MM.1S (cell line): ENCODE results near the gene DACH1.

ENCODE experiments used
- DNase-seq: peaks from one replicate; pipeline ENCODE4 v3.0.0-alpha.2; 2015
- H2AFZ ChIP-seq: fragments of 300-600 bp; sonication (generic); 2 replicates; pipeline ENCODE4 v1.6.0; 2016; ENCODE audit warnings: antibody characterized with exemption, low read length
- H3F3A ChIP-seq: fragments of 300-600 bp; sonication (generic); 2 replicates; pipeline ENCODE4 v1.6.1; 2016; ENCODE audit warnings: mild to moderate bottlenecking, antibody characterized with exemption, low read length, moderate library complexity, mixed read lengths; ENCODE audit not compliant: insufficient read depth
- H3K27ac ChIP-seq: fragments of 300-600 bp; sonication (generic); 2 replicates; pipeline ENCODE4 v1.5.1; 2016; ENCODE audit warnings: mild to moderate bottlenecking, low read length
- H3K27me3 ChIP-seq: fragments of 300-600 bp; sonication (generic); replicated peaks from 2 replicates; pipeline ENCODE4 v1.6.0; 2016; ENCODE audit warnings: low read length; ENCODE audit not compliant: insufficient read depth
- H3K36me3 ChIP-seq: fragments of 300-600 bp; sonication (generic); replicated peaks from 2 replicates; pipeline ENCODE4 v1.6.1; 2016; ENCODE audit warnings: mild to moderate bottlenecking, low read length, mixed read lengths; ENCODE audit not compliant: insufficient read depth
- H3K4me1 ChIP-seq: fragments of 300-600 bp; sonication (generic); 2 replicates; pipeline ENCODE4 v1.6.1; 2016; ENCODE audit warnings: low read length, mixed read lengths
- H3K4me2 ChIP-seq: fragments of 300-600 bp; sonication (generic); 2 replicates; pipeline ENCODE4 v1.6.0; 2016; ENCODE audit warnings: low read depth, low read length
- H3K4me3 ChIP-seq: fragments of 300-600 bp; sonication (generic); 2 replicates; pipeline ENCODE4 v1.5.1; 2016; ENCODE audit warnings: low read length, mixed read lengths
- H3K79me2 ChIP-seq: fragments of 300-600 bp; sonication (generic); 2 replicates; pipeline ENCODE4 v1.6.1; 2016; ENCODE audit warnings: mixed run types, low read length, mixed read lengths
- H3K9ac ChIP-seq: fragments of 300-600 bp; sonication (generic); 2 replicates; pipeline ENCODE4 v1.6.1; 2016; ENCODE audit warnings: low read length, mixed read lengths
- H3K9me2 ChIP-seq: fragments of 300-600 bp; sonication (generic); replicated peaks from 2 replicates; pipeline ENCODE4 v1.6.1; 2016; ENCODE audit warnings: mild to moderate bottlenecking, low read length, mixed read lengths; ENCODE audit not compliant: insufficient read depth
- H3K9me3 ChIP-seq: fragments of 300-600 bp; sonication (generic); replicated peaks from 2 replicates; pipeline ENCODE4 v1.6.1; 2016; ENCODE audit warnings: mild to moderate bottlenecking, low read length, mixed read lengths; ENCODE audit not compliant: insufficient read depth
- H4K20me1 ChIP-seq: fragments of 300-600 bp; sonication (generic); 2 replicates; pipeline ENCODE4 v1.6.1; 2016; ENCODE audit warnings: mild to moderate bottlenecking, low read length, moderate library complexity, mixed read lengths; ENCODE audit not compliant: insufficient read depth
- CTCF ChIP-seq: fragments of 300-600 bp; sonication (generic); IDR thresholded peaks from 2 replicates; pipeline ENCODE4 v1.5.1; 2016; ENCODE audit warnings: antibody characterized with exemption, low read length, mixed read lengths
- EZH2 ChIP-seq: fragments of 300-600 bp; sonication (generic); optimal IDR thresholded peaks from 2 replicates; pipeline ENCODE3; 2017; ENCODE audit warnings: low read depth, mild to moderate bottlenecking, antibody characterized with exemption, low read length, mixed read lengths
- EZH2phosphoT487 ChIP-seq: fragments of 300-600 bp; sonication (generic); IDR thresholded peaks from 2 replicates; pipeline ENCODE4 v1.6.1; 2018; ENCODE audit warnings: antibody characterized with exemption, low read length

DACH1 gene

GRCh38 chr13:71578048-71578447, 289.0 kb downstream of the DACH1 start:
- DNase-seq: no peak
- TF ChIP-seq EZH2phosphoT487 (no peak), EZH2 (no peak), CTCF (no peak)
- H3K9me3 ChIP-seq: no peaks in the 10 kb centered on the region

GRCh38 chr13:71577127-71577526, 289.9 kb downstream of the DACH1 start:
- Histone ChIP-seq H3K9me2 (no peaks in the 10 kb centered on the region), H3F3A (no peaks in the 10 kb centered on the region), H3K4me3 (no peak overlapping the region), H3K36me3 (no peaks in the 10 kb centered on the region), H3K27ac (no peak overlapping the region), H3K27me3 (no peaks in the 10 kb centered on the region), H3K79me2 (no peaks in the 10 kb centered on the region), H2AFZ (no peak overlapping the region), H3K9ac (no peak overlapping the region), H3K9me3 (no peaks in the 10 kb centered on the region), H3K4me2 (no peak overlapping the region), H3K4me1 (no peaks in the 10 kb centered on the region), H4K20me1 (no peaks in the 10 kb centered on the region)
- no peak for DNase-seq
- no peak for TF ChIP-seq EZH2phosphoT487
- no peak for TF ChIP-seq EZH2
- TF ChIP-seq CTCF: no peak

More at GRCh38 chr13:71578048-71578447, 289.0 kb downstream of the DACH1 start:
- Histone ChIP-seq H3K9ac (no peak overlapping the region), H3K9me2 (no peaks in the 10 kb centered on the region), H2AFZ (no peak overlapping the region), H3K4me3 (no peak overlapping the region), H3K27me3 (no peaks in the 10 kb centered on the region), H3K4me2 (no peak overlapping the region), H3K4me1 (no peaks in the 10 kb centered on the region), H3F3A (no peaks in the 10 kb centered on the region), H3K27ac (no peak overlapping the region), H4K20me1 (no peaks in the 10 kb centered on the region), H3K79me2 (no peaks in the 10 kb centered on the region), H3K36me3 (no peaks in the 10 kb centered on the region)

- Histone ChIP-seq H3K36me3 (no peaks in the 10 kb centered on the region), H2AFZ (no peak overlapping the region), H3K9ac (no peak overlapping the region), H3K79me2 (no peaks in the 10 kb centered on the region), H3K9me3 (no peaks in the 10 kb centered on the region), H3K4me2 (no peak overlapping the region), H3K27ac (no peak overlapping the region), H3K27me3 (no peaks in the 10 kb centered on the region), H3K4me3 (no peak overlapping the region), H3K4me1 (no peaks in the 10 kb centered on the region), H3F3A (no peaks in the 10 kb centered on the region), H3K9me2 (no peaks in the 10 kb centered on the region), H4K20me1 (no peaks in the 10 kb centered on the region)
- TF ChIP-seq CTCF (no peak), EZH2phosphoT487 (no peak), EZH2 (no peak)
- DNase-seq: no peak
These were observed 290.4 kb downstream of the DACH1 start for GRCh38 chr13:71576571-71576970.
